HCT116 (cell line): ENCODE measurements around the gene ZNF730. TPM values are rescaled to one million over a fixed set of nuclear protein-coding genes. Genes with fewer than 3 reads are reported as not detected.

Experiments used
- ATAC-seq: fragments of 200-7000 bp; cut with Tn5 transposase; 2 replicates; pipeline ENCODE4 v1.9.1; 2020; ENCODE audit warnings: mild to moderate bottlenecking, moderate library complexity
- BruUV-seq: library from RNA; stranded (reverse); fragments of 400-500 nt; replicated peaks from 2 replicates; lab custom pipeline; 2021; lab: Mats Ljungman, UMichigan
- CTCF ChIA-PET: fragments of 300-600 bp; sonication (Branson Sonifier 250); formaldehyde crosslinking; loops from one replicate; lab custom pipeline; 2021; ENCODE audit warnings: antibody characterized with exemption; lab: Charles Lee
- POLR2A ChIA-PET: fragments of 300-600, 350-600 bp; sonication (Branson Sonifier 250); formaldehyde crosslinking; loops from one replicate; lab custom pipeline; 2021; ENCODE audit warnings: antibody characterized with exemption; lab: Charles Lee
- RAD21 ChIA-PET, 2 experiments: fragments of 300-600 bp; sonication (Branson Sonifier 250); formaldehyde crosslinking; loops; one replicate each; lab custom pipeline; 2023; ENCODE audit warnings: low total read pairs in 2 of 2; ENCODE audit not compliant: uncharacterized antibody in 2 of 2, unreplicated experiment in 2 of 2, low non-redundant PET in 1 of 2; lab: Charles Lee
- DNase-seq: peaks from one replicate; pipeline ENCODE4 v3.0.0-alpha.2; 2010; ENCODE audit warnings: low read depth, low spot score
- H2AFZ ChIP-seq: fragments of 200-600 bp; shearing (Covaris generic), sonication (generic); 2 replicates; pipeline ENCODE4 v1.6.1; 2017; ENCODE audit warnings: low read depth, mixed run types, mixed read lengths, antibody characterized with exemption, low read length; ENCODE audit not compliant: poor library complexity, severe bottlenecking
- H3K27ac ChIP-seq: 2 replicates; pipeline ENCODE4 v1.5.1; 2012; ENCODE audit warnings: low read depth, low read length
- H3K27me3 ChIP-seq: fragments of 200-600 bp; sonication (generic); 2 replicates; pipeline ENCODE4 v1.6.1; 2016; ENCODE audit warnings: mixed run types, low read length, mixed read lengths; ENCODE audit not compliant: insufficient read depth
- H3K36me3 ChIP-seq, 2 experiments: fragments of 200-500 bp in 1 of 2; fragments of 200-600 bp in 1 of 2; sonication (Bioruptor generic) in 1 of 2; sonication (generic) in 1 of 2; 2 replicates each; pipeline versions ENCODE4 v1.5.1 to v1.6.1; 2014 to 2016; ENCODE audit warnings: low read length in 2 of 2, inconsistent platforms in 1 of 2, mixed read lengths in 1 of 2, mixed run types in 1 of 2; ENCODE audit not compliant: insufficient read depth in 2 of 2, control insufficient read depth in 1 of 2
- H3K4me1 ChIP-seq, 2 experiments: fragments of 200-600 bp in 1 of 2; sonication (generic) in 1 of 2; 2 replicates each; pipeline versions ENCODE4 v1.5.1 to v1.6.1; 2012 to 2017; ENCODE audit warnings: low read length in 2 of 2, inconsistent platforms in 1 of 2, mild to moderate bottlenecking in 1 of 2, mixed read lengths in 1 of 2, mixed run types in 1 of 2, moderate library complexity in 1 of 2; ENCODE audit not compliant: insufficient read depth in 2 of 2, control insufficient read depth in 1 of 2
- H3K4me2 ChIP-seq: fragments of 200-600 bp; sonication (generic); 2 replicates; pipeline ENCODE4 v1.6.1; 2017; ENCODE audit warnings: mixed run types, low read length, mixed read lengths
- H3K4me3 ChIP-seq, 2 experiments: fragments of 200-600 bp in 1 of 2; sonication (generic) in 1 of 2; replicated peaks in 1 of 2; 2 replicates each; pipeline ENCODE4 v1.5.1; 2011 to 2016; ENCODE audit warnings: low read length in 2 of 2, control low read depth in 1 of 2, low read depth in 1 of 2, mild to moderate bottlenecking in 1 of 2, mixed read lengths in 1 of 2, mixed run types in 1 of 2
- H3K79me2 ChIP-seq: fragments of 200-600 bp; sonication (generic); 2 replicates; pipeline ENCODE4 v1.6.1; 2017; ENCODE audit warnings: mild to moderate bottlenecking, mixed run types, low read length, moderate library complexity, mixed read lengths; ENCODE audit not compliant: insufficient read depth
- H3K9ac ChIP-seq: fragments of 200-600 bp; sonication (generic); 2 replicates; pipeline ENCODE4 v1.6.1; 2016; ENCODE audit warnings: low read length, mixed read lengths
- H3K9me2 ChIP-seq: fragments of 200-600 bp; sonication (generic), shearing (Covaris generic); 2 replicates; pipeline ENCODE4 v1.6.1; 2017; ENCODE audit warnings: mixed run types, mild to moderate bottlenecking, moderate library complexity; ENCODE audit not compliant: insufficient read depth
- H3K9me3 ChIP-seq, 2 experiments: fragments of 200-500 bp in 1 of 2; fragments of 200-600 bp in 1 of 2; sonication (Bioruptor generic) in 1 of 2; sonication (generic) in 1 of 2; 2 replicates each; pipeline ENCODE4 v1.6.1; 2014 to 2017; ENCODE audit warnings: low read length in 2 of 2, mixed read lengths in 2 of 2, inconsistent platforms in 1 of 2, low read depth in 1 of 2, mild to moderate bottlenecking in 1 of 2, mixed run types in 1 of 2, moderate library complexity in 1 of 2; ENCODE audit not compliant: control insufficient read depth in 1 of 2, insufficient read depth in 1 of 2
- H4K20me1 ChIP-seq: fragments of 200-600 bp; sonication (generic), shearing (Covaris generic); 2 replicates; pipeline ENCODE4 v1.6.1; 2017; ENCODE audit warnings: mixed run types, mild to moderate bottlenecking, moderate library complexity; ENCODE audit not compliant: insufficient read depth
- CBX3 ChIP-seq: IDR thresholded peaks from 2 replicates; pipeline ENCODE4 v1.6.1; 2012; ENCODE audit warnings: low read depth
- CEBPB ChIP-seq: IDR thresholded peaks from 2 replicates; pipeline ENCODE4 v1.6.1; 2012; ENCODE audit warnings: low read depth
- ELF1 ChIP-seq: IDR thresholded peaks from 2 replicates; pipeline ENCODE4 v1.6.1; 2012; ENCODE audit warnings: low read depth, borderline replicate concordance
- EZH2 ChIP-seq: fragments of 200-600 bp; sonication (generic); IDR thresholded peaks from 2 replicates; pipeline ENCODE4 v1.6.1; 2017; ENCODE audit warnings: antibody characterized with exemption, mixed run types
- FOSL1 ChIP-seq: IDR thresholded peaks from 2 replicates; pipeline ENCODE4 v1.6.1; 2012; ENCODE audit warnings: low read depth
- POLR2A ChIP-seq: IDR thresholded peaks from 2 replicates; pipeline ENCODE4 v1.7.0; 2011; ENCODE audit warnings: borderline replicate concordance; ENCODE audit not compliant: insufficient read depth, insufficient read length; ENCODE audit errors: extremely low read depth
- POLR2AphosphoS5 ChIP-seq: IDR thresholded peaks from 2 replicates; pipeline ENCODE4 v1.6.1; 2011; ENCODE audit warnings: mild to moderate bottlenecking, low read depth, low read length, moderate library complexity
- RAD21 ChIP-seq: IDR thresholded peaks from 2 replicates; pipeline ENCODE4 v1.6.1; 2012; ENCODE audit warnings: low read depth, mild to moderate bottlenecking
- SP1 ChIP-seq: IDR thresholded peaks from 2 replicates; pipeline ENCODE4 v1.6.1; 2012; ENCODE audit warnings: low read depth
- SRF ChIP-seq: IDR thresholded peaks from 2 replicates; pipeline ENCODE4 v1.6.1; 2012; ENCODE audit warnings: low read depth
- TCF7L2 ChIP-seq: IDR thresholded peaks from 2 replicates; pipeline ENCODE4 v1.7.0; 2011; ENCODE audit warnings: borderline replicate concordance, inconsistent platforms; ENCODE audit not compliant: insufficient read depth, insufficient read length; ENCODE audit errors: extremely low read depth
- YY1 ChIP-seq: IDR thresholded peaks from 2 replicates; pipeline ENCODE4 v1.6.1; 2011; ENCODE audit warnings: low read length, low read depth, moderate library complexity, mild to moderate bottlenecking; ENCODE audit not compliant: insufficient replicate concordance; ENCODE audit errors: extremely low read depth
- intact Hi-C: fragments of 100-400 bp; cut with micrococcal nuclease; formaldehyde crosslinking; loops from 2 replicates; pipeline ENCODE4 v1.10.0; 2022
- total RNA-seq: library from RNA; stranded (reverse); gene quantifications from one replicate; pipeline ENCODE4 v1.2.1, GENCODE V29; 2021; ENCODE audit not compliant: unreplicated experiment
- TF ChIP-seq, protein P1 (sequence below), 3 experiments: fragments of 200-600 bp in 1 of 3; sonication (generic) in 1 of 3; IDR thresholded peaks in 2 of 3; conservative IDR thresholded peaks in 1 of 3; 2 replicates each; pipeline ENCODE4 v1.5.1; 2012 to 2017; ENCODE audit warnings: low read depth in 2 of 3, low read length in 2 of 3, antibody characterized with exemption in 1 of 3, borderline replicate concordance in 1 of 3, control low read depth in 1 of 3, mild to moderate bottlenecking in 1 of 3, mixed read lengths in 1 of 3, mixed run types in 1 of 3, moderate library complexity in 1 of 3; ENCODE audit not compliant: insufficient read depth in 1 of 3
- TF ChIP-seq, protein P2 (sequence below): IDR thresholded peaks from 2 replicates; pipeline ENCODE4 v1.6.1; 2012
- TF ChIP-seq, protein P3 (sequence below): IDR thresholded peaks from 2 replicates; pipeline ENCODE4 v1.6.1; 2012
- TF ChIP-seq, protein P4 (sequence below): IDR thresholded peaks from 2 replicates; pipeline ENCODE4 v1.6.1; 2012; ENCODE audit warnings: low read depth

The ZNF730 gene
- total RNA-seq, 1 experiment from 2014 or later: not detected

DNA sequence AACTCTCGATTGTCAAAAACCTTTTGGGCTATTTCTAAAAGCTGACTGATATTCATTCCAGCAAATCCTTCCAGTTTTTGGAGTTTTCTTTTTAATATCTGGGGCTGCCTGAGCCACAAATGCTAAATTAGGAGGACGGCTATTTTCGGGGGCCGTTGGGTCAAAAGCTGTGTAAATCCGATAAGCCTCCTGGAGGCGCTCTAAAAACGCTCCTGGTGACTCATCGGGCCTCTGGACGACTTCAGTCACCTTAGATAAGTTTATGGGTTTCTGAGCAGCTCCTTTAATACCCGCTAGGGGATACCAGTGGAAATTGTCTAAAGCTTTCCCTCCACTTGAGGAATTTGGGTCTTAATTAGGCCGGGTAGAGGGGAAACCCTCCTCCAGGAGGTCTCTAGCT, 66.4 kb downstream of the ZNF730 start (continued):
- no peak for TF ChIP-seq ELF1
- TF ChIP-seq, protein P1, sequence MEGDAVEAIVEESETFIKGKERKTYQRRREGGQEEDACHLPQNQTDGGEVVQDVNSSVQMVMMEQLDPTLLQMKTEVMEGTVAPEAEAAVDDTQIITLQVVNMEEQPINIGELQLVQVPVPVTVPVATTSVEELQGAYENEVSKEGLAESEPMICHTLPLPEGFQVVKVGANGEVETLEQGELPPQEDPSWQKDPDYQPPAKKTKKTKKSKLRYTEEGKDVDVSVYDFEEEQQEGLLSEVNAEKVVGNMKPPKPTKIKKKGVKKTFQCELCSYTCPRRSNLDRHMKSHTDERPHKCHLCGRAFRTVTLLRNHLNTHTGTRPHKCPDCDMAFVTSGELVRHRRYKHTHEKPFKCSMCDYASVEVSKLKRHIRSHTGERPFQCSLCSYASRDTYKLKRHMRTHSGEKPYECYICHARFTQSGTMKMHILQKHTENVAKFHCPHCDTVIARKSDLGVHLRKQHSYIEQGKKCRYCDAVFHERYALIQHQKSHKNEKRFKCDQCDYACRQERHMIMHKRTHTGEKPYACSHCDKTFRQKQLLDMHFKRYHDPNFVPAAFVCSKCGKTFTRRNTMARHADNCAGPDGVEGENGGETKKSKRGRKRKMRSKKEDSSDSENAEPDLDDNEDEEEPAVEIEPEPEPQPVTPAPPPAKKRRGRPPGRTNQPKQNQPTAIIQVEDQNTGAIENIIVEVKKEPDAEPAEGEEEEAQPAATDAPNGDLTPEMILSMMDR (IDR thresholded peaks at IDR 0.05 in 2 of 3, conservative IDR thresholded peaks at IDR 0.05 in 1 of 3; ENCODE audit: borderline replicate concordance in 1 of 3, insufficient read depth in 1 of 3, low read depth in 2 of 3, low read length in 2 of 3): no peak
- TF ChIP-seq, protein P2, sequence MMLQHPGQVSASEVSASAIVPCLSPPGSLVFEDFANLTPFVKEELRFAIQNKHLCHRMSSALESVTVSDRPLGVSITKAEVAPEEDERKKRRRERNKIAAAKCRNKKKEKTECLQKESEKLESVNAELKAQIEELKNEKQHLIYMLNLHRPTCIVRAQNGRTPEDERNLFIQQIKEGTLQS: no peak
- TF ChIP-seq, all 23 proteins: peak for 0

DNA sequence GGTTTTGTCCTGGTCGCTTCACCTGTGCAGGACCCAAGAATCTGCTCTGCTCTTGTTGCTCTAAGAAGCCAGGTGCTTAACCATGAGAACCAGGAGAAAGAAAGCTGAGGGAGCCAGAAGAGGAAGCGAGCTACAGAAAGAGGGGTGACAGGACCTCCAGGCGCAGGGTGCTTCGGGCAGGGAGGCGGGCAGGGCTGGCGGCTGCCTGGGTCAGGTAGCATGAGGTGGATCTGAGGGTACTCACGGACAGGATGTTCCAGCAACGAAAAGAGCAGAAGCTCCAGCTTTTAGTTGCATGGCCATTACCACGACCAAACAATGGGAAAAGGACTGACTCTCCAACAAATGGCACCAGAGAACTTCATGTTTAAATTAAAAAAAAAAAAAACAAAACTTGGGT, 73.5 kb downstream of the ZNF730 start:
- Histone ChIP-seq H3K27ac (no peak overlapping the region), H3K4me2 (no peak overlapping the region), H3K4me3 (no peak overlapping the region), H3K9me2 (no peaks in the 10 kb centered on the region), H4K20me1 (no peaks in the 10 kb centered on the region), H3K9ac (no peak overlapping the region), H3K4me1 (no peaks in the 10 kb centered on the region), H3K9me3 (peaks cover 0 to 5% of the 10 kb centered on the region in 2 experiments; a peak in 2 of 4 replicates), H2AFZ (no peak overlapping the region), H3K27me3 (no peaks in the 10 kb centered on the region), H3K36me3 (no peaks in the 10 kb centered on the region), H3K79me2 (no peaks in the 10 kb centered on the region)
- POLR2A ChIA-PET: no interaction called here
- intact Hi-C loops: no loop called here
- no peak for DNase-seq
- CTCF ChIA-PET: no interaction called here
- RAD21 ChIA-PET: no interaction called here
- ATAC-seq: no peak
- no TSS peak for BruUV-seq
- no peak for TF ChIP-seq CBX3
- TF ChIP-seq SP1: no peak
- no peak for TF ChIP-seq EZH2
- TF ChIP-seq SRF: no peak
- TF ChIP-seq, protein P3, sequence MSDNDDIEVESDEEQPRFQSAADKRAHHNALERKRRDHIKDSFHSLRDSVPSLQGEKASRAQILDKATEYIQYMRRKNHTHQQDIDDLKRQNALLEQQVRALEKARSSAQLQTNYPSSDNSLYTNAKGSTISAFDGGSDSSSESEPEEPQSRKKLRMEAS: no peak
- TF ChIP-seq TCF7L2: no peak
- TF ChIP-seq, protein P1 (IDR thresholded peaks at IDR 0.05 in 2 of 3, conservative IDR thresholded peaks at IDR 0.05 in 1 of 3; ENCODE audit: borderline replicate concordance in 1 of 3, insufficient read depth in 1 of 3, low read depth in 2 of 3, low read length in 2 of 3): no peak
- no peak for TF ChIP-seq POLR2AphosphoS5
- no peak for TF ChIP-seq ELF1
- no peak for TF ChIP-seq CEBPB
- no peak for TF ChIP-seq FOSL1
- TF ChIP-seq, protein P4, sequence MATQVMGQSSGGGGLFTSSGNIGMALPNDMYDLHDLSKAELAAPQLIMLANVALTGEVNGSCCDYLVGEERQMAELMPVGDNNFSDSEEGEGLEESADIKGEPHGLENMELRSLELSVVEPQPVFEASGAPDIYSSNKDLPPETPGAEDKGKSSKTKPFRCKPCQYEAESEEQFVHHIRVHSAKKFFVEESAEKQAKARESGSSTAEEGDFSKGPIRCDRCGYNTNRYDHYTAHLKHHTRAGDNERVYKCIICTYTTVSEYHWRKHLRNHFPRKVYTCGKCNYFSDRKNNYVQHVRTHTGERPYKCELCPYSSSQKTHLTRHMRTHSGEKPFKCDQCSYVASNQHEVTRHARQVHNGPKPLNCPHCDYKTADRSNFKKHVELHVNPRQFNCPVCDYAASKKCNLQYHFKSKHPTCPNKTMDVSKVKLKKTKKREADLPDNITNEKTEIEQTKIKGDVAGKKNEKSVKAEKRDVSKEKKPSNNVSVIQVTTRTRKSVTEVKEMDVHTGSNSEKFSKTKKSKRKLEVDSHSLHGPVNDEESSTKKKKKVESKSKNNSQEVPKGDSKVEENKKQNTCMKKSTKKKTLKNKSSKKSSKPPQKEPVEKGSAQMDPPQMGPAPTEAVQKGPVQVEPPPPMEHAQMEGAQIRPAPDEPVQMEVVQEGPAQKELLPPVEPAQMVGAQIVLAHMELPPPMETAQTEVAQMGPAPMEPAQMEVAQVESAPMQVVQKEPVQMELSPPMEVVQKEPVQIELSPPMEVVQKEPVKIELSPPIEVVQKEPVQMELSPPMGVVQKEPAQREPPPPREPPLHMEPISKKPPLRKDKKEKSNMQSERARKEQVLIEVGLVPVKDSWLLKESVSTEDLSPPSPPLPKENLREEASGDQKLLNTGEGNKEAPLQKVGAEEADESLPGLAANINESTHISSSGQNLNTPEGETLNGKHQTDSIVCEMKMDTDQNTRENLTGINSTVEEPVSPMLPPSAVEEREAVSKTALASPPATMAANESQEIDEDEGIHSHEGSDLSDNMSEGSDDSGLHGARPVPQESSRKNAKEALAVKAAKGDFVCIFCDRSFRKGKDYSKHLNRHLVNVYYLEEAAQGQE: no peak
- no peak for TF ChIP-seq YY1
- TF ChIP-seq RAD21: no peak
- no peak for TF ChIP-seq POLR2A
